Adrenal gland (tissue), 12 donors: ENCODE results near the gene MED12L. TPM values are rescaled to one million over a fixed set of nuclear protein-coding genes. Genes with fewer than 3 reads are reported as not detected.

ENCODE experiments used
- DNase-seq, 7 donors: peaks; one replicate each; pipeline ENCODE4 v3.0.0-alpha.2; 2019 to 2020
- H3K27ac ChIP-seq, 5 donors: fragments of 200-600 bp; sonication (generic) in 4 of 5; 1 replicate in 3 of 5; 2 replicates in 2 of 5; pipeline versions ENCODE4 v1.5.1 to v1.8.0; 2016 to 2020; ENCODE audit warnings: mild to moderate bottlenecking in 1 of 5
- H3K27me3 ChIP-seq: fragments of 200-600 bp; 2 replicates; pipeline ENCODE4 v1.8.0; 2021
- H3K36me3 ChIP-seq, 2 donors: fragments of 200-600 bp; replicated peaks in 1 of 2; 1 replicate in 1 of 2; 2 replicates in 1 of 2; pipeline versions ENCODE4 v1.5.1 to v1.8.0; 2018 to 2022
- H3K4me1 ChIP-seq, 2 donors: fragments of 200-600 bp; replicated peaks in 1 of 2; 1 replicate in 1 of 2; 2 replicates in 1 of 2; pipeline versions ENCODE4 v1.5.1 to v1.8.0; 2018 to 2021
- H3K4me3 ChIP-seq, 4 donors: fragments of 200-600 bp; sonication (generic) in 3 of 4; one replicate each; pipeline ENCODE4 v1.5.1; 2016 to 2018
- H3K9me3 ChIP-seq, 3 donors: fragments of 200-600 bp; sonication (generic) in 1 of 3; replicated peaks in 1 of 3; 1 replicate in 2 of 3; 2 replicates in 1 of 3; pipeline versions ENCODE4 v1.5.1 to v1.8.0; 2016 to 2021
- POLR2A ChIP-seq, 2 donors: fragments of 450-650 bp; IDR thresholded peaks; one replicate each; pipeline ENCODE4 v1.6.1; 2017; ENCODE audit warnings: antibody characterized with exemption in 2 of 2, mild to moderate bottlenecking in 2 of 2, moderate library complexity in 1 of 2
- WGBS, 4 donors: extraction: QIAGEN DNeasy Blood & Tissue Kit in 2 of 4; methylation state at CpG; one replicate each; pipeline versions ENCODE4 v1.1.5 to v1.1.7; 2013 to 2017; 5-methylcytosine and 5-hydroxymethylcytosine counted together
- intact Hi-C, 2 donors: fragments of 100-400 bp; cut with DNase I; formaldehyde crosslinking; loops; one replicate each; pipeline versions ENCODE4 v1.14.1 to v1.15.0; 2022 to 2023
- polyA plus RNA-seq, 3 donors: library from polyadenylated mRNA; stranded (reverse); fragments of 200-250 nt in 2 of 3; fragments of 350-450 nt in 1 of 3; fragmentation: Illumina TruSeq in 1 of 3; extraction: RNeasy Lipid Tissue Mini Kit (QIAGEN cat#74804) in 1 of 3; gene quantifications; one replicate each; pipeline ENCODE4 v1.2.3, GENCODE V29; 2013 to 2014
- total RNA-seq, 9 donors: library from RNA; depleted of rRNA in 4 of 9; stranded (reverse); fragments of >200 nt in 4 of 9; fragments of 120-200 nt in 1 of 9; fragmentation: NEBNext Ultra II Directional in 1 of 9; extraction: Animal tissue kit (Norgen Biotek cat#: 25700) in 1 of 9; gene quantifications; one replicate each; pipeline versions ENCODE4 v1.1.0 to v1.2.4, GENCODE V29; 2013 to 2023
- TF ChIP-seq, protein P1 (sequence below), 6 experiments: fragments of 450-650 bp in 4 of 6; fragments of 200-600 bp in 2 of 6; sonication (generic) in 1 of 6; IDR thresholded peaks; 1 replicate in 5 of 6; 2 replicates in 1 of 6; pipeline versions ENCODE4 v1.5.1 to v1.8.0; 2016 to 2021; ENCODE audit warnings: antibody characterized with exemption in 6 of 6, mild to moderate bottlenecking in 2 of 6, moderate library complexity in 1 of 6
- donor health status: healthy with polysubstance abuse.
- donor health status: Bipolar disorder and iron deficiency.
- donor health status: DM: yes; HTN: yes; CAD: no.
- donor health status: DM: no; HTN: no; CAD: no.
- donor health status: DM: no; HTN: no; CAD: no.
- donor health status: DM: yes; HTN: yes; CAD: no.

The MED12L gene
- total and polyA plus RNA-seq, 12 donors: 0.77 to 25.0 (median 6.3) TPM

DNA sequence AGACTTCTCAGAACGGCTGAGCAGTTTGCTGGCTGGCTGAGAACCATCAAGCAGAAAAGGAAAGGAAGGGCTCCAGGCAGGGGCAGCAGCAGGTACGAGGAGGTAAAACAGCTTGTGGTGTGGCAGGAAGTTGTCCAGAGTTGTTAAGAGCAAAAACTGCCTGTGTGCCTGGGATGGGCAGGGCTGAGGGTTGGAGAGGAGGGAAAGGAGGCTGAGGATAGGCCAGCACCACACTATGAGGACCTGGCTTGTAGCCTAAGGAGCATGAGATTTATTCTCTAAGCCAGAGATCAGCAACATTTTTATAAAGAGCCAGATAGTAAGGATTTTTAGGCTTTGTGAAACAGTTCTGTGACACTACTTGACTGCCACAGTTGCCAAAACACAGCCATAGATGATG is 367.4 kb downstream of the MED12L start:
- H3K4me1 ChIP-seq: no peaks in the 10 kb centered on the region
- no peaks in the 10 kb centered on the region for H3K9me3 ChIP-seq
- intact Hi-C loops: loop anchor here in 1 of 2 donors (10.0 kb wide), 1 partner anchor 382 kb away; no protein-coding TSS in a partner anchor
- H3K4me3 ChIP-seq: no peak overlapping the region
- H3K27me3 ChIP-seq: no peaks in the 10 kb centered on the region
- H3K36me3 ChIP-seq: no peaks in the 10 kb centered on the region
- TF ChIP-seq, protein P1, sequence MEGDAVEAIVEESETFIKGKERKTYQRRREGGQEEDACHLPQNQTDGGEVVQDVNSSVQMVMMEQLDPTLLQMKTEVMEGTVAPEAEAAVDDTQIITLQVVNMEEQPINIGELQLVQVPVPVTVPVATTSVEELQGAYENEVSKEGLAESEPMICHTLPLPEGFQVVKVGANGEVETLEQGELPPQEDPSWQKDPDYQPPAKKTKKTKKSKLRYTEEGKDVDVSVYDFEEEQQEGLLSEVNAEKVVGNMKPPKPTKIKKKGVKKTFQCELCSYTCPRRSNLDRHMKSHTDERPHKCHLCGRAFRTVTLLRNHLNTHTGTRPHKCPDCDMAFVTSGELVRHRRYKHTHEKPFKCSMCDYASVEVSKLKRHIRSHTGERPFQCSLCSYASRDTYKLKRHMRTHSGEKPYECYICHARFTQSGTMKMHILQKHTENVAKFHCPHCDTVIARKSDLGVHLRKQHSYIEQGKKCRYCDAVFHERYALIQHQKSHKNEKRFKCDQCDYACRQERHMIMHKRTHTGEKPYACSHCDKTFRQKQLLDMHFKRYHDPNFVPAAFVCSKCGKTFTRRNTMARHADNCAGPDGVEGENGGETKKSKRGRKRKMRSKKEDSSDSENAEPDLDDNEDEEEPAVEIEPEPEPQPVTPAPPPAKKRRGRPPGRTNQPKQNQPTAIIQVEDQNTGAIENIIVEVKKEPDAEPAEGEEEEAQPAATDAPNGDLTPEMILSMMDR (IDR thresholded peaks at IDR 0.05): no peak
- TF ChIP-seq POLR2A (IDR thresholded peaks at IDR 0.05): no peak
- 50 to 78% (median 65%) methylated on average over 2 of the region's 2 CpGs for WGBS, 4 donors
- DNase-seq: no peak
- H3K27ac ChIP-seq: no peak overlapping the region

DNA sequence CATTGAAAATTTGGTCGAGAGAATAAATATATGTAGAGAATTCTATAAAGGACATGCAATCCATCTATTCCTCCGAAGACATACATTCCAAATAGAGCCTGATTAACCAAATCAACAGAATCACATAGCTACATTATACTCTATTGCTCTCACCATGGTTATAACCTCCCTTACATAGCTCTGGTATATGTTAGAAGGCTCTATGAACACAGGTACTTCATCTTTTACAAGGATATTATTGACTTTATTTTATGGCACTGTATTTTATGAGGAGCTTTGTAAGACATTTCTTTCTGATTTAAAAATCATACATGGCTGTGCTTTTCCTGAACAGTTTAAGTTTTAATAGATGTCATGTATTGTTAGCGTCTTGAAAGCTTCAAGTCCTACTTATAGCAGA is 370.6 kb downstream of the MED12L start:
- Histone ChIP-seq H3K36me3 (no peaks in the 10 kb centered on the region), H3K27ac (no peak overlapping the region), H3K9me3 (no peaks in the 10 kb centered on the region), H3K4me1 (peaks cover 0 to 8% of the 10 kb centered on the region in 2 donors), H3K27me3 (no peaks in the 10 kb centered on the region), H3K4me3 (no peak overlapping the region)
- WGBS, 4 donors: 90 to 97% (median 95%) methylated on average over 3 of the region's 3 CpGs
- TF ChIP-seq, protein P1 (IDR thresholded peaks at IDR 0.05): no peak
- no peak for TF ChIP-seq POLR2A (IDR thresholded peaks at IDR 0.05)
- intact Hi-C loops: loop anchor here in 1 of 2 donors (10.0 kb wide), 1 partner anchor 379 kb away; no protein-coding TSS in a partner anchor
- DNase-seq: no peak

DNA sequence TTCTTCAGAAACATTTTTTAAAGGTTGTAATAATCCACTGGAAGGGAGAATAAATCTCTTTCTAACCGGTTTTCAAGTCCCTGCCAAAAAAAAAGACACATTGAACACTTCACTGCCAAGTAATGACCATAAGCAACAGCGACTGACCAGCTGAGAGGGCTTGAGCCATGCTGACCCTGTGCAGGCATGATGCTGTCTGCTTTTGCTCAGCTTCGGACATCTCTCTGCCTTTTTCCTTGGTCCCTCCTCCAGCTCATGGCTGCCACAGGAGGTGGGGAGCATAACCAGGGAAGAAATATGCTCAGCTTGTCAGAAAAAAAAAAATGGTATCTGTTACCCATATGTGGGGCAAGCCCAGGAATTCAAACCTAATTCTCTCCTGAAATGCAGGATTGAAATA is 373.9 kb downstream of the MED12L start:
- TF ChIP-seq POLR2A (IDR thresholded peaks at IDR 0.05): no peak
- TF ChIP-seq, protein P1 (IDR thresholded peaks at IDR 0.05): no peak
- Histone ChIP-seq H3K4me1 (peaks cover 0 to 13% of the 10 kb centered on the region in 2 donors), H3K4me3 (peak overlapping the region in 1 of 4 donors; percentile 63), H3K27me3 (no peaks in the 10 kb centered on the region), H3K36me3 (no peaks in the 10 kb centered on the region), H3K9me3 (no peaks in the 10 kb centered on the region), H3K27ac (no peak overlapping the region)
- intact Hi-C loops: loop anchor here in 1 of 2 donors (10.0 kb wide), 1 partner anchor 375 kb away; no protein-coding TSS in a partner anchor
- 21 to 34% (median 26%) methylated on average over 3 of the region's 3 CpGs for WGBS, 4 donors
- no peak for DNase-seq

DNA sequence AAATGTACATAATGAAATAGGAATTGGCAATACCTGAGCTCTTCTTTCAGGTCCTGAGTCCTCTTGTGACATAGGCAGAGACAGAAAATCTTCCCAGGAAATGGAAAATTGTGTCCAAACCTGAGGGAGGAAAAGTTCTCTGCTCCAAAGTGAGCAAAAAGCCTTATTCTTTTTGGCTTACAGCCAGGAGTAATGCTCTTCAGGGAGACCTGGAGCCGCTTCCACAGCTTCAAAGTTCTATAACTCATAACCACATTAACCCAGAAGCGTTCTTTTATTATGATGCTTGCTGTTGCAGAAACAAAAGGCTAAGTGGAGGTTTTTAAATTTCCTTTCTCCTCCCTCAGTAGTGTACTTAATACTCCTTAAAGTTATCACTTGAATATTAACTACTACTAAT is 374.8 kb downstream of the MED12L start:
- TF ChIP-seq POLR2A (IDR thresholded peaks at IDR 0.05): no peak
- TF ChIP-seq, protein P1 (IDR thresholded peaks at IDR 0.05): no peak
- no peaks in the 10 kb centered on the region for H3K9me3 ChIP-seq
- H3K27me3 ChIP-seq: no peaks in the 10 kb centered on the region
- H3K27ac ChIP-seq: peak overlapping the region in 1 of 5 donors; percentile 35
- intact Hi-C loops: no loop called here
- DNase-seq: no peak
- H3K36me3 ChIP-seq: no peaks in the 10 kb centered on the region
- 33 to 48% (median 34%) methylated on average over 2 of the region's 2 CpGs for WGBS, 4 donors
- peaks cover 0 to 13% of the 10 kb centered on the region in 2 donors for H3K4me1 ChIP-seq
- H3K4me3 ChIP-seq: peak overlapping the region in 1 of 4 donors; percentile 63
